SU-DHL-6 (cell line): ENCODE data around the gene CTAGE8.
"Not testable (repeated sequence)": the region's sequence is repeated elsewhere in the genome, so short reads cannot be mapped to it uniquely, and the experiment has no call there.

ENCODE experiments used
- H2AFZ ChIP-seq: fragments of 200-600 bp; sonication (generic); 2 replicates; pipeline ENCODE4 v1.6.1; 2014; ENCODE audit warnings: low read depth, mild to moderate bottlenecking, moderate library complexity, mixed read lengths, antibody characterized with exemption, low read length; ENCODE audit not compliant: severe bottlenecking
- H3F3A ChIP-seq: fragments of 200-600 bp; shearing (Covaris generic); 2 replicates; pipeline ENCODE4 v1.6.0; 2016; ENCODE audit warnings: antibody characterized with exemption, mild to moderate bottlenecking; ENCODE audit not compliant: insufficient read depth
- H3K27ac ChIP-seq: fragments of 200-600 bp; sonication (generic); 2 replicates; pipeline ENCODE4 v1.5.1; 2016; ENCODE audit warnings: low read depth, mild to moderate bottlenecking, low read length, moderate library complexity, mixed read lengths
- H3K27me3 ChIP-seq: fragments of 200-600 bp; sonication (generic), shearing (Covaris generic); 2 replicates; pipeline ENCODE4 v1.6.0; 2014; ENCODE audit warnings: mild to moderate bottlenecking, low read length
- H3K36me3 ChIP-seq: fragments of 200-600 bp; sonication (generic); 2 replicates; pipeline ENCODE4 v1.6.1; 2014; ENCODE audit warnings: mild to moderate bottlenecking, low read length, mixed read lengths
- H3K4me2 ChIP-seq: fragments of 300-600, 200-600 bp; shearing (Covaris generic), sonication (generic); 2 replicates; pipeline ENCODE4 v1.6.0; 2014; ENCODE audit warnings: low read length, low read depth, mild to moderate bottlenecking; ENCODE audit not compliant: poor library complexity, severe bottlenecking
- H3K4me3 ChIP-seq: fragments of 200-600 bp; sonication (generic); 2 replicates; pipeline ENCODE4 v1.5.1; 2014; ENCODE audit warnings: antibody characterized with exemption, low read length, mild to moderate bottlenecking, mixed read lengths; ENCODE audit not compliant: insufficient read depth, poor library complexity, severe bottlenecking
- H3K79me2 ChIP-seq: fragments of 200-600 bp; sonication (generic); 2 replicates; pipeline ENCODE4 v1.6.1; 2014; ENCODE audit warnings: mild to moderate bottlenecking, low read length, moderate library complexity; ENCODE audit not compliant: insufficient read depth
- H3K9ac ChIP-seq: fragments of 200-600 bp; sonication (generic); 2 replicates; pipeline ENCODE4 v1.7.0; 2014; ENCODE audit warnings: mild to moderate bottlenecking, low read length
- H3K9me2 ChIP-seq: fragments of 200-600 bp; sonication (generic); replicated peaks from 2 replicates; pipeline ENCODE4 v1.6.1; 2014; ENCODE audit warnings: low read length; ENCODE audit not compliant: insufficient read depth
- H3K9me3 ChIP-seq: fragments of 200-600 bp; sonication (generic); 2 replicates; pipeline ENCODE4 v1.6.1; 2014; ENCODE audit warnings: low read length, mixed read lengths; ENCODE audit not compliant: insufficient read depth
- H4K20me1 ChIP-seq: fragments of 200-600 bp; sonication (generic); 2 replicates; pipeline ENCODE4 v1.6.1; 2014; ENCODE audit warnings: low read depth, mild to moderate bottlenecking, antibody characterized with exemption, low read length, moderate library complexity, mixed read lengths

Gene CTAGE8

DNA sequence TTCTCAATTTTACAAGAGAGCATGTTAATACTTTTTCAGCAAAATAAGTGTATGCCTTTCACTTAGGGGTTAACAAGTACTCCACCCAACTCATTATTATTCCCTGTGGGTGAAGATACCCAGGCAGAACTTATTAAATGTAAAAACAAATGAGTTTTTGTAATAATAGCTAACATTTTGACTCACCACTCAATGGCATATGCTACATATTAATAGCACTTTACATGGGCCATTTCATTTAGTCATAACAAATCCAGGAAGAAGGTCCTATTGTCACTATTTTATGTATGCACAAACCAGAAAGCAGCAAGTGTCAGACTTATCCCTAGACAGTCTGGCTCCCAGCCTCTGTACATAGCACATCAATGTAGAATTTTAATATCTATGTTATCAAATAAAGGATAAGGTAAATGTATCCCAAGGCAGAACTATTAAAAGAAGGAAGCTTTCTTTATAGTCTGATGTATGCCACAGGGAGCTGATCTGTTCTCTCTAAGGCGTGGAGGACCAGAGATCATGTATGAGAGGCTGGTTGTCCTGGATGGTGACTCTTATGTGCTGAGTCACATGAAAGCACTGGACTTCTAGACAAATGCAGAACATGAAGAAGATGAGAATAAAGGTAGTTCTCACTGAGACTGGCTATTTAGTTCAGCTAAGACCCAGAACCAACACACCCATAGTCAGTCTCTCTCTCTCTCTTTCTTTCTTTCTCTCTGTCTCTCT, 33.7 kb upstream of the CTAGE8 start:
- H3K9me3 ChIP-seq, H3K27me3 ChIP-seq, H3K36me3 ChIP-seq, H3K9me2 ChIP-seq, H2AFZ ChIP-seq, H3K4me2 ChIP-seq, H3K79me2 ChIP-seq, H3F3A ChIP-seq, H3K9ac ChIP-seq, H3K4me3 ChIP-seq, H4K20me1 ChIP-seq, H3K27ac ChIP-seq: not testable (repeated sequence)

DNA sequence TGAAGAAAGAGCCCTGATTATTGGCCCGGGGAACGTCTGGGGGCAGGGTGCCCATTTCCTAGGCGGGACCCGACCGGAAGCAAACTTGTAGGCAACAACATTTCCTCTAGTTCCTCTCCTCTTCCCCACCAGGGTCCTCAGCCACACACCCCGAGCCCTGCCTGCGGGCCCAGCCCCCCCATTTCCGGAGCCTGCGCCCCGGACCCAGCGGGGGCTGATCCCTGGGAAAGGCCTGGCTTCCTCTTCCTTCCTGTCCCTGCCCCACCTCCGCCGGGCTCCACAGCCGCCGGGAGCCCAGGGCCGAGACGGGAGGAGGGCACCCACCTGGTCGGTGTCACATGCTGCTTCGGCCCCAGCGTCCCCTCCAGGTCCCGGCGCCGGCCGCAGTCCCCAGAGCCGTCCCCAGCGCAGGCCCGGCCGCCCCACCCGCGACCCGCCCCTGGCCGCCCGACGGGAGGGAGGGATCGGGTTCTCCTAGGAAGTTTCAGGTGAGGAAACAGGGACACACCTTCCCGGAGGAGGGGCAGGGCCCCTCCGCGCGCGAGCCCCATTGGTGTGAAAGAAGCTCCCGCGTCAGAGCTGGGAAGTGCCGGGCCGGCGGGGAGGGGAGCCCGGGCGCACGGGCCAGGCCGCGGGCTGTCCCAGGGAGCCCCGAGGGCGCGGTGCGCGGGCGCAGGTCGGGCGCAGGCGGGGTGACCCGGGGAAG, 24.9 kb upstream of the CTAGE8 start:
- H2AFZ ChIP-seq, H3K9ac ChIP-seq, H3K9me3 ChIP-seq, H3K4me3 ChIP-seq, H3K36me3 ChIP-seq, H3K4me2 ChIP-seq, H3F3A ChIP-seq, H3K79me2 ChIP-seq, H3K9me2 ChIP-seq, H4K20me1 ChIP-seq, H3K27ac ChIP-seq, H3K27me3 ChIP-seq: not testable (repeated sequence)

DNA sequence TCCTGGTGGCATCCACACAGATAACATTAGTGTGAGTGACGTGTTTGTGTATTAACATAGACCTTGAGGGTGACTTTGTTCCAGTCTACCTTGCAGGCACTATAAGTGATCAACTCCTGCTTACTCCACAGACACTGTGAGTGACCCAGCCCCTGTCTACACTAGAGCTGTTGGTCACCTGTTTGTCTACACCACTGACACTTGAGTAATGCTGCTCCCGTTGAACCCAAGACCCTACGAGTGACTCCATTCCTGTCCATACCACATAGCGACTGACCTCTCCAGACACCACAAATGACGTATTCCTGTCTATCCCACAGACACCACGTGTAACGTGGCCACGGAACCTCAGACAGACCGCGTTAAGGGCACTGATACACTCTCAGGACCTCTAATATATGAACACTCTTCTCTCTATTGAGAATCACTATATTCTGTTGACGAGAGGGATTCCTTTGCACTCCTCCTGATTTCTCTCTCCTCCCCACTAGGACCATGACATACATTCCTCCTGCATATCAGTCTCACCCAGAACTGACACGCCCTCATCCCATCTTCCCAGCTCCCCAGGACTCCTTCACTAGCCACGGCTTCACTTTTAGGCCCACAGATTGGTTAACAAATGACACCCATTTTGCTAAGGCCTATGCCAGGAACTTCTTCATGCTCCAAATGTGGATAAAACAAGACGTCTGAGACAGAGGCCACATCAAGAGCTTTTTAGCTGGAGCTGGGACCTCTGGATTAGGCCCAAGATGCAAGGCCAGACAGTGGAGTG, 23.5 kb upstream of the CTAGE8 start:
- H3K4me2 ChIP-seq, H3K36me3 ChIP-seq, H3K27me3 ChIP-seq, H3K9me2 ChIP-seq, H3K4me3 ChIP-seq, H3K9me3 ChIP-seq, H3K27ac ChIP-seq, H3K9ac ChIP-seq, H3F3A ChIP-seq, H3K79me2 ChIP-seq, H4K20me1 ChIP-seq, H2AFZ ChIP-seq: not testable (repeated sequence)

DNA sequence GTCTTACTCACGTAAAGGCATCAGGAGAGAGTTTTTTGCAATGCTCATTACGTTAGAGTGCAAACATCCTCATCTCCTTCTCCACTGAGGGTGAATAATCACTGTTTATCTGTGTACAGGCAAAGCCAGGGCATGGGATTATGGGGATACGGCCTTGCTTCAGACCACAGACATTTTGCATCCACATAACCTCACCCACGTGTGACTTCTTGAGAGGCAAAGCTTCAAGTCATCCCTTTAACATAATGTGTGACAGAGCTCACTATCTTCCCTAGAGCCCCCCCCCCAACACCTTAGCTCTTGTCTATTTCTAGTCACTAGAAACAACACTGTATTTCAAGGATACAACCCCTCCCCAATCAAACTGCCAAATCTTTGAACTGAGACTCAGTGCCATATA, 22.5 kb upstream of the CTAGE8 start:
- H4K20me1 ChIP-seq, H2AFZ ChIP-seq, H3K9me3 ChIP-seq, H3F3A ChIP-seq, H3K79me2 ChIP-seq, H3K27ac ChIP-seq, H3K9ac ChIP-seq, H3K4me3 ChIP-seq, H3K36me3 ChIP-seq, H3K9me2 ChIP-seq, H3K4me2 ChIP-seq, H3K27me3 ChIP-seq: not testable (repeated sequence)

DNA sequence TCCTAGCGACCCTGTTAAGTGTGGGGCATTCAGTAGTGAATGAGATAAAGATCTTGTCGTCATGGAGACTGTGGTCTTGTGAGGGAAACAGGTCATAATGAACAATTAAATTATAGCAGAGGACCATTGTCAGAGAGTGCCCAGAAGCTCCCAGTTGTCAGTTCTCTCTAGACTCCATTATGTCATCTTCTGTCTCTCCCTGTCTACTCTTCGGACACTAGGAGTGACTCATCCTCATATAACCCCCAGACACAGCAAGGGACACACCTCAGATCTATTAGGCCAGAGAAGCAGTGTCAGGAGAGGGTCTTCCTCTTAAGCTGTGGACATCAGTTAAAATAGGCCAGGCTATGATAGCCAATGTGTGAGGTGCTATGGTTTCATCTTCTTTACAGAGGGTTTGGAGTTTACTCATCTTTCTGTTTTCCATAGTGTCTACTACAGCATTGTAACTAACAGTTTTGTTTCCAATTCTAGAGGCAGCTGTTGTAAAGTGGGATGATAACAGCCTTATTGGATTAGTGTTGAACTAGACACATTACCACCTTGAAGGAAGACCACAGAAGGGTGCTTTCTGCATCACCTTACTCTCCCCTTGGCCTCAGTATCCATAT, 18.2 kb upstream of the CTAGE8 start:
- H3K4me2 ChIP-seq, H3F3A ChIP-seq, H2AFZ ChIP-seq, H4K20me1 ChIP-seq, H3K9me3 ChIP-seq, H3K4me3 ChIP-seq, H3K9me2 ChIP-seq, H3K27ac ChIP-seq, H3K9ac ChIP-seq, H3K27me3 ChIP-seq, H3K79me2 ChIP-seq, H3K36me3 ChIP-seq: not testable (repeated sequence)

DNA sequence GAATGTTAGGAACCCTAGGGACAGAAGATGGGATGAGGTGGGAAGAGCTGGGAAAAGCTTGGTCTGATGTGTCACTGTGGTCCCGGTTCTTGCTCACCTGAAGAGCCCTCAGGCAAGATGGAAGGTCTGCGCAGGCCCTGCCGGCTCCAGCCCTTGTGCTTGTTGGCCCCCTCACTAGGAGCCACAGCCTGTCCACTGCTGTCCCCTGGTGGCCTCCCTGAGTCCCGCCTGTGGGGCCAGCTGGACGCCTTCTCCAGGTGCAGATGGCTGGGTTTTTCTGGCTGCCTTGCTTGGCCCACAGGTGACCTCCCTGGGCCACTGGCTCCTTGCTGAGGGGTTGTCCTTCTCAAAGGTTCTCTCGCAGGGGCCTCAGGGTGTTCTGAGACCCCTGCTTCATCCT, 14.6 kb upstream of the CTAGE8 start:
- not testable (repeated sequence) for H3K27me3 ChIP-seq, H3K27ac ChIP-seq, H3K9me2 ChIP-seq, H2AFZ ChIP-seq, H3K36me3 ChIP-seq, H3F3A ChIP-seq, H3K4me2 ChIP-seq, H4K20me1 ChIP-seq, H3K79me2 ChIP-seq, H3K4me3 ChIP-seq, H3K9me3 ChIP-seq, H3K9ac ChIP-seq

DNA sequence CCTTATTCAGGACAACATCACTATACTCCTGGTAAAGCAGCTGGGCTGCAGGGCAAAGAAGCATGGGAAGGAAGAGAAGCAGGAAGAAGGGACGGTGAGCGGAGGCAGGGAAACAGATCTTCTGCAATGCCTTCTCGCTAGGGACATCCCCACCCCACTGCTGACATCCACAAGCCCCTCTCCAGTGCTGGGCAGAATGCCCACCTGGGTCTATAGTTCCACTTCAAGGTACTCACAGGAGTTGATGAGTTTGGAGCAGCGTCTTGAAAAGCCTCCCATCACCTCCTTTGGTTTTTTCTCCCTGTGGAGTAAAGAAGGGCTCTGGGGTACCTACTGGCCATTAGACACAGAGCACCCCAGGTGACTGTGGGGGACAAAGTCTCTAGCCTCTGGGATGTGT, 13.4 kb upstream of the CTAGE8 start:
- not testable (repeated sequence) for H3K9me2 ChIP-seq, H3K4me3 ChIP-seq, H3K4me2 ChIP-seq, H3K36me3 ChIP-seq, H3K27me3 ChIP-seq, H2AFZ ChIP-seq, H3K27ac ChIP-seq, H3K9me3 ChIP-seq, H3K9ac ChIP-seq, H3F3A ChIP-seq, H4K20me1 ChIP-seq, H3K79me2 ChIP-seq
